ENCODE data around the gene ABCB11.
A peak's percentile ranks its signal among the peaks of the same experiment; 100 is the strongest.
"Not testable (repeated sequence)": the region's sequence is repeated elsewhere in the genome, so short reads cannot be mapped to it uniquely, and the experiment has no call there.

ABCB11 gene

GRCh38 chr2:169031202-169031601, at the start of gene ABCB11:
Gene ABCB11 (minus strand): TSS chr2:169031324. CDS start chr2:169018125, 13,199 bp downstream.
- no peak for DNase-seq (ENCODE audit: low spot score)

GRCh38 chr2:169080250-169081069, 49.3 kb upstream of the ABCB11 start:
- peak; percentile 60 for DNase-seq (ENCODE audit: low spot score)

- no peak for DNase-seq (ENCODE audit: low spot score)
These were observed 46.6 kb upstream of the ABCB11 start for GRCh38 chr2:169077674-169078240.

GRCh38 chr2:169073963-169074751, 43.0 kb upstream of the ABCB11 start:
- DNase-seq (ENCODE audit: low spot score) = no peak

- no peak for DNase-seq (ENCODE audit: low spot score)
These were observed 42.3 kb upstream of the ABCB11 start for GRCh38 chr2:169073211-169073962.

- DNase-seq (ENCODE audit: low spot score) = peak; percentile 74
These were observed 41.2 kb upstream of the ABCB11 start for GRCh38 chr2:169072163-169072925.

GRCh38 chr2:169071455-169071854, 40.3 kb upstream of the ABCB11 start:
- DNase-seq (ENCODE audit: low spot score) = no peak

- DNase-seq (ENCODE audit: low spot score) = no peak
These were observed 38.7 kb upstream of the ABCB11 start for GRCh38 chr2:169069833-169070232.

GRCh38 chr2:169069341-169069740, 38.2 kb upstream of the ABCB11 start, which contains the start of gene DHRS9:
Gene DHRS9 (plus strand): TSS chr2:169069563. CDS start chr2:169081582, 12,019 bp downstream.
- no peak for DNase-seq (ENCODE audit: low spot score)

- DNase-seq (ENCODE audit: low spot score) = no peak
These were observed 35.8 kb upstream of the ABCB11 start for GRCh38 chr2:169066897-169067296.

- DNase-seq (ENCODE audit: low spot score) = no peak
These were observed 34.9 kb upstream of the ABCB11 start for GRCh38 chr2:169065864-169066517.

GRCh38 chr2:169065422-169065821, 34.3 kb upstream of the ABCB11 start:
- DNase-seq (ENCODE audit: low spot score) = no peak

- not testable (repeated sequence) for DNase-seq (ENCODE audit: low spot score)
These were observed 33.1 kb upstream of the ABCB11 start for GRCh38 chr2:169064199-169064598.

- DNase-seq (ENCODE audit: low spot score) = not testable (repeated sequence)
These were observed 23.5 kb upstream of the ABCB11 start for GRCh38 chr2:169054575-169054974.

- DNase-seq (ENCODE audit: low spot score) = no peak
These were observed 19.5 kb upstream of the ABCB11 start for GRCh38 chr2:169050476-169051240.

- DNase-seq (ENCODE audit: low spot score) = no peak
These were observed 18.0 kb upstream of the ABCB11 start for GRCh38 chr2:169049142-169049541.

GRCh38 chr2:169047256-169048250, 16.4 kb upstream of the ABCB11 start:
- DNase-seq (ENCODE audit: low spot score) = no peak

GRCh38 chr2:169046440-169047151, 15.5 kb upstream of the ABCB11 start:
- DNase-seq (ENCODE audit: low spot score) = no peak

Measured in pons (tissue), 1 donor.